H1 (cell line): ENCODE measurements around the gene AGBL4. TPM values are rescaled to one million over a fixed set of nuclear protein-coding genes. Genes with fewer than 3 reads are reported as not detected.

ENCODE experiments used
- CTCF ChIA-PET: fragments of 300-600 bp; sonication (Branson Sonifier 250); formaldehyde crosslinking; loops from one replicate; lab custom pipeline; 2021; ENCODE audit not compliant: partially characterized antibody; lab: Charles Lee
- POLR2A ChIA-PET: fragments of 300-600 bp; sonication (Branson Sonifier 250); formaldehyde crosslinking; loops from one replicate; lab custom pipeline; 2021; ENCODE audit warnings: inconsistent platforms; ENCODE audit not compliant: partially characterized antibody; lab: Charles Lee
- DNase-seq, 2 experiments: peaks; one replicate each; pipeline versions ENCODE4 v3.0.0 to v3.0.0-alpha.2; 2010 to 2022; ENCODE audit warnings: low spot score in 2 of 2, low read depth in 1 of 2, mixed read lengths in 1 of 2
- FAIRE-seq: peaks from 2 replicates; lab custom pipeline; 2011; peaks lifted over from hg19 to GRCh38; lab: Jason Lieb, UNC
- H2AFZ ChIP-seq: 2 replicates; pipeline ENCODE4 v1.8.1; 2012; ENCODE audit warnings: low read length, inconsistent platforms
- H2AK5ac ChIP-seq: 2 replicates; pipeline ENCODE4 v1.6.1; 2013; ENCODE audit warnings: low read depth, low read length
- H2BK120ac ChIP-seq: replicated peaks from 2 replicates; pipeline ENCODE3; 2013; ENCODE audit warnings: low read depth, low read length, inconsistent platforms
- H2BK12ac ChIP-seq: 2 replicates; pipeline ENCODE4 v1.6.1; 2013; ENCODE audit warnings: low read depth, low read length
- H2BK15ac ChIP-seq: 2 replicates; pipeline ENCODE4 v1.6.1; 2013; ENCODE audit warnings: low read length
- H2BK20ac ChIP-seq: 2 replicates; pipeline ENCODE4 v1.6.1; 2013; ENCODE audit warnings: low read length
- H2BK5ac ChIP-seq: 2 replicates; pipeline ENCODE4 v1.6.1; 2013; ENCODE audit warnings: low read depth, low read length
- H3K14ac ChIP-seq: 2 replicates; pipeline ENCODE4 v1.6.1; 2013; ENCODE audit warnings: inconsistent platforms; ENCODE audit not compliant: insufficient read length
- H3K18ac ChIP-seq: 2 replicates; pipeline ENCODE4 v1.6.1; 2013; ENCODE audit warnings: low read length; ENCODE audit errors: extremely low read depth
- H3K23ac ChIP-seq: 2 replicates; pipeline ENCODE4 v1.6.1; 2013; ENCODE audit warnings: inconsistent platforms; ENCODE audit not compliant: insufficient read length
- H3K23me2 ChIP-seq: 2 replicates; pipeline ENCODE4 v1.6.1; 2013; ENCODE audit warnings: low read depth, low read length
- H3K27ac ChIP-seq: 2 replicates; pipeline ENCODE4 v1.6.1; 2011; ENCODE audit warnings: low read depth, low read length, inconsistent platforms
- H3K27me3 ChIP-seq, 4 experiments: replicated peaks in 1 of 4; 1 replicate in 1 of 4; 2 replicates in 3 of 4; pipeline versions ENCODE4 v1.6.1 to v1.8.1; 2011 to 2013; ENCODE audit warnings: low read length in 3 of 4, mild to moderate bottlenecking in 3 of 4, inconsistent platforms in 2 of 4, mixed read lengths in 2 of 4, moderate library complexity in 1 of 4; ENCODE audit not compliant: control insufficient read depth in 3 of 4, insufficient read depth in 3 of 4; ENCODE audit errors: extremely low read depth in 1 of 4
- H3K36me3 ChIP-seq, 4 experiments: 2 replicates each; pipeline versions ENCODE4 v1.6.1 to v1.8.1; 2011 to 2013; ENCODE audit warnings: mild to moderate bottlenecking in 4 of 4, low read length in 3 of 4, moderate library complexity in 2 of 4, control low read depth in 1 of 4, inconsistent platforms in 1 of 4; ENCODE audit not compliant: insufficient read depth in 4 of 4, control insufficient read depth in 2 of 4
- H3K4ac ChIP-seq: replicated peaks from 2 replicates; pipeline ENCODE3; 2013; ENCODE audit warnings: low read length, low read depth, mixed read lengths, inconsistent platforms; ENCODE audit not compliant: insufficient read length
- H3K4me1 ChIP-seq, 4 experiments: replicated peaks in 1 of 4; 1 replicate in 1 of 4; 2 replicates in 3 of 4; pipeline versions ENCODE4 v1.6.1 to v1.8.1; 2011 to 2013; ENCODE audit warnings: low read length in 3 of 4, inconsistent platforms in 2 of 4, mixed read lengths in 1 of 4; ENCODE audit not compliant: insufficient read depth in 4 of 4, control insufficient read depth in 3 of 4
- H3K4me2 ChIP-seq, 2 experiments: 2 replicates each; pipeline versions ENCODE4 v1.6.1 to v1.8.1; 2011 to 2013; ENCODE audit warnings: low read depth in 2 of 2, low read length in 2 of 2, control low read depth in 1 of 2, inconsistent platforms in 1 of 2, mild to moderate bottlenecking in 1 of 2; ENCODE audit not compliant: insufficient read depth in 1 of 2
- H3K4me3 ChIP-seq, 4 experiments: fragments of 200-600, 300-600 bp in 1 of 4; sonication (generic), shearing (Covaris generic), sonication (Bioruptor Twin) in 1 of 4; 2 replicates each; pipeline versions ENCODE4 v1.5.1 to v1.8.1; 2011 to 2016; ENCODE audit warnings: low read length in 4 of 4, low read depth in 3 of 4, control low read depth in 2 of 4, inconsistent platforms in 2 of 4, mild to moderate bottlenecking in 2 of 4, mixed read lengths in 1 of 4, moderate library complexity in 1 of 4; ENCODE audit not compliant: insufficient read depth in 2 of 4; ENCODE audit errors: extremely low read depth in 1 of 4
- H3K56ac ChIP-seq: replicated peaks from 2 replicates; pipeline ENCODE3; 2013; ENCODE audit warnings: low read depth, mild to moderate bottlenecking, mixed read lengths, low read length, inconsistent platforms; ENCODE audit not compliant: insufficient read length
- H3K79me1 ChIP-seq: 2 replicates; pipeline ENCODE4 v1.6.1; 2013; ENCODE audit warnings: low read depth, low read length, control low read depth
- H3K79me2 ChIP-seq, 2 experiments: 2 replicates each; pipeline versions ENCODE4 v1.6.1 to v1.8.1; 2012 to 2013; ENCODE audit warnings: low read length in 2 of 2, mild to moderate bottlenecking in 2 of 2, inconsistent platforms in 1 of 2; ENCODE audit not compliant: insufficient read depth in 2 of 2, control insufficient read depth in 1 of 2
- H3K9ac ChIP-seq, 4 experiments: replicated peaks in 1 of 4; 1 replicate in 1 of 4; 2 replicates in 3 of 4; pipeline versions ENCODE4 v1.6.1 to v1.8.1; 2011 to 2013; ENCODE audit warnings: low read depth in 3 of 4, low read length in 3 of 4, control low read depth in 2 of 4, mild to moderate bottlenecking in 2 of 4, moderate library complexity in 2 of 4, inconsistent platforms in 1 of 4; ENCODE audit errors: extremely low read depth in 1 of 4
- H3K9me3 ChIP-seq, 2 experiments: 2 replicates each; pipeline versions ENCODE4 v1.6.1 to v1.8.1; 2012 to 2013; ENCODE audit warnings: mild to moderate bottlenecking in 2 of 2, moderate library complexity in 2 of 2, control low read depth in 1 of 2, inconsistent platforms in 1 of 2, low read depth in 1 of 2, low read length in 1 of 2, mixed read lengths in 1 of 2; ENCODE audit not compliant: insufficient read depth in 2 of 2
- H4K20me1 ChIP-seq, 2 experiments: replicated peaks in 1 of 2; 2 replicates each; pipeline versions ENCODE3 to v1.8.1; 2011 to 2013; ENCODE audit warnings: inconsistent platforms in 2 of 2, low read length in 2 of 2, mild to moderate bottlenecking in 1 of 2; ENCODE audit not compliant: insufficient read depth in 2 of 2, control insufficient read depth in 1 of 2
- H4K5ac ChIP-seq: 2 replicates; pipeline ENCODE4 v1.6.1; 2013; ENCODE audit warnings: low read length, low read depth, mixed read lengths, inconsistent platforms; ENCODE audit not compliant: insufficient read length
- H4K8ac ChIP-seq: 2 replicates; pipeline ENCODE4 v1.8.0; 2013; ENCODE audit warnings: mild to moderate bottlenecking, moderate library complexity, low read length, inconsistent platforms; ENCODE audit not compliant: insufficient read depth; ENCODE audit errors: extremely low read depth
- H4K91ac ChIP-seq: replicated peaks from 2 replicates; pipeline ENCODE3; 2013; ENCODE audit warnings: low read length, mixed read lengths, inconsistent platforms; ENCODE audit not compliant: insufficient read length
- EZH2 ChIP-seq: fragments of 200-600 bp; sonication (generic); IDR thresholded peaks from 2 replicates; pipeline ENCODE4 v1.7.1; 2012; ENCODE audit warnings: low read depth, mild to moderate bottlenecking, moderate library complexity, low read length, inconsistent platforms; ENCODE audit not compliant: severe bottlenecking
- WGBS, 2 experiments: shearing (Covaris generic) in 1 of 2; methylation state at CpG; one replicate each; pipeline versions ENCODE4 v1.1.6 to v1.1.7; 2013 to 2015; ENCODE audit warnings: low lambda C conversion rate in 2 of 2, mixed read lengths in 2 of 2, inconsistent platforms in 1 of 2, low coverage in 1 of 2, missing lambda C conversion rate in 1 of 2; ENCODE audit not compliant: insufficient replicate concordance in 2 of 2, insufficient coverage in 1 of 2, insufficient read length in 1 of 2; ENCODE audit errors: extremely low coverage in 1 of 2, missing lambda C conversion rate in 1 of 2; 5-methylcytosine and 5-hydroxymethylcytosine counted together
- polyA plus RNA-seq, 7 experiments: library from polyadenylated mRNA; depleted of rRNA in 3 of 7; stranded (reverse) in 5 of 7; unstranded in 2 of 7; fragments of >200 nt in 5 of 7; fragments of 200-250 nt in 2 of 7; gene quantifications; 1 replicate in 5 of 7; 2 replicates in 1 of 7; 4 replicates in 1 of 7; pipeline versions ENCODE4 v1.2.1 to v1.2.3, GENCODE V29; 2011 to 2013; ENCODE audit warnings: missing spikeins in 2 of 7, mixed read lengths in 2 of 7
- total RNA-seq: library from RNA; stranded (reverse); fragmentation: NEBNext Ultra II Directional; extraction: Animal tissue kit (Norgen Biotek cat#: 25700); gene quantifications from 2 replicates; pipeline ENCODE4 v1.2.1, GENCODE V29; 2021

AGBL4 gene
- total and polyA plus RNA-seq, 2 of the 8 experiments (the other 6 are each of a cell fraction or from before 2014, with no cell fraction given), result 0.41 to 0.45 TPM

- no peak for TF ChIP-seq EZH2
- Histone ChIP-seq H3K9ac (no peak overlapping the region), H3K4me3 (no peak overlapping the region), H3K9me3 (no peaks in the 10 kb centered on the region), H2BK120ac (no peak overlapping the region), H3K18ac (no peak overlapping the region), H3K4ac (no peak overlapping the region), H4K20me1 (no peaks in the 10 kb centered on the region), H3K27ac (no peak overlapping the region), H3K79me2 (no peaks in the 10 kb centered on the region), H2AK5ac (no peak overlapping the region), H3K56ac (no peak overlapping the region), H4K8ac (no peak overlapping the region), H2BK15ac (no peak overlapping the region), H4K5ac (no peak overlapping the region), H3K23me2 (no peaks in the 10 kb centered on the region), H2BK5ac (no peak overlapping the region), H2AFZ (0 out of 2 replicates have a peak overlapping the region, but pooled peaks have one; percentile 73), H3K4me2 (no peak overlapping the region; a peak in 1 of 4 replicates), H3K79me1 (no peaks in the 10 kb centered on the region), H3K23ac (no peak overlapping the region), H4K91ac (no peak overlapping the region), H3K4me1 (peaks cover 0 to 4% (median 2%) of the 10 kb centered on the region in 4 experiments; a peak in 2 of 7 replicates), H2BK12ac (no peak overlapping the region), H3K36me3 (no peaks in the 10 kb centered on the region), H2BK20ac (0 out of 2 replicates have a peak overlapping the region, but pooled peaks have one; percentile 29), H3K14ac (no peak overlapping the region), H3K27me3 (no peaks in the 10 kb centered on the region)
- CTCF ChIA-PET, result interaction anchor here (0.9 to 2.9 kb wide), 5 partner anchors 11 to 64 kb away, joined by 3 to 15 read pairs (median 3); no protein-coding TSS in a partner anchor
- WGBS, 2 experiments, result 81% methylated on average over 3 of the region's 3 CpGs; no CpG with 5 or more reads in 1 of the 2 experiments
- DNase-seq, result no peak
- POLR2A ChIA-PET, result no interaction called here
- no peak for FAIRE-seq
Observed at GRCh38 chr1:48644905-48645605, 1378.7 kb downstream of the AGBL4 start.
